ENCODE results near the gene AGMO. TPM values are rescaled to one million over a fixed set of nuclear protein-coding genes. Genes with fewer than 3 reads are reported as not detected.

AGMO gene
- total and polyA plus RNA-seq, 2 donors (not counting 1 experiment from before 2014, with no cell fraction given), result 0.06 TPM; not detected in 1

- Histone ChIP-seq H3K27ac (ENCODE audit: insufficient read depth, low read length) (no peak overlapping the region), H3K79me2 (ENCODE audit: control insufficient read depth, insufficient read depth, low read length) (no peaks in the 10 kb centered on the region), H3K36me3 (ENCODE audit: control insufficient read depth, insufficient read depth, low read length) (no peaks in the 10 kb centered on the region), H3K4me1 (ENCODE audit: control insufficient read depth, extremely low read depth, insufficient read depth, low read length) (no peaks in the 10 kb centered on the region), H3K4me2 (ENCODE audit: extremely low read depth, insufficient read depth, low read length) (no peak overlapping the region), H3K27me3 (ENCODE audit: control insufficient read depth, insufficient read depth, low read length) (no peaks in the 10 kb centered on the region), H3K9me3 (ENCODE audit: control insufficient read depth, insufficient read depth, low read depth, low read length) (no peaks in the 10 kb centered on the region), H4K20me1 (ENCODE audit: control insufficient read depth, extremely low read depth, insufficient read depth, low read length) (no peaks in the 10 kb centered on the region), H2AFZ (ENCODE audit: low read length) (no peak overlapping the region), H3K9ac (ENCODE audit: insufficient read depth, low read length) (no peak overlapping the region), H3K4me3 (replicated peaks in 1 of 4; ENCODE audit: control extremely low read depth in 1 of 4, insufficient read depth in 1 of 4, low read depth in 3 of 4, low read length in 4 of 4) (no peak overlapping the region)
- TF ChIP-seq EZH2 (IDR thresholded peaks at IDR 0.05; ENCODE audit: low read length, missing control alignments), result no peak
- DNase-seq (ENCODE audit: low read depth in 2 of 2), result no peak
These were observed 395.2 kb downstream of the AGMO start for GRCh38 chr7:15166620-15167019.

GRCh38 chr7:15159261-15159660 lies 402.6 kb downstream of the AGMO start:
- Histone ChIP-seq H3K27ac (ENCODE audit: insufficient read depth, low read length) (no peak overlapping the region), H3K27me3 (ENCODE audit: control insufficient read depth, insufficient read depth, low read length) (no peaks in the 10 kb centered on the region), H3K79me2 (ENCODE audit: control insufficient read depth, insufficient read depth, low read length) (no peaks in the 10 kb centered on the region), H3K4me2 (ENCODE audit: extremely low read depth, insufficient read depth, low read length) (no peak overlapping the region), H3K9me3 (ENCODE audit: control insufficient read depth, insufficient read depth, low read depth, low read length) (no peaks in the 10 kb centered on the region), H3K4me1 (ENCODE audit: control insufficient read depth, extremely low read depth, insufficient read depth, low read length) (no peaks in the 10 kb centered on the region), H3K9ac (ENCODE audit: insufficient read depth, low read length) (no peak overlapping the region), H2AFZ (ENCODE audit: low read length) (no peak overlapping the region), H3K36me3 (ENCODE audit: control insufficient read depth, insufficient read depth, low read length) (no peaks in the 10 kb centered on the region), H4K20me1 (ENCODE audit: control insufficient read depth, extremely low read depth, insufficient read depth, low read length) (no peaks in the 10 kb centered on the region), H3K4me3 (replicated peaks in 1 of 4; ENCODE audit: control extremely low read depth in 1 of 4, insufficient read depth in 1 of 4, low read depth in 3 of 4, low read length in 4 of 4) (no peak overlapping the region)
- no peak for TF ChIP-seq EZH2 (IDR thresholded peaks at IDR 0.05; ENCODE audit: low read length, missing control alignments)
- TF ChIP-seq CTCF (conservative IDR thresholded peaks at IDR 0.05 in 1 of 2, IDR thresholded peaks at IDR 0.05 in 1 of 2; ENCODE audit: low read depth in 1 of 2, low read length in 2 of 2), result no peak
- no peak for DNase-seq (ENCODE audit: low read depth in 2 of 2)

GRCh38 chr7:15158141-15158810 lies 403.5 kb downstream of the AGMO start:
- Histone ChIP-seq H3K9ac (ENCODE audit: insufficient read depth, low read length) (no peak overlapping the region), H3K36me3 (ENCODE audit: control insufficient read depth, insufficient read depth, low read length) (no peaks in the 10 kb centered on the region), H3K79me2 (ENCODE audit: control insufficient read depth, insufficient read depth, low read length) (no peaks in the 10 kb centered on the region), H2AFZ (ENCODE audit: low read length) (no peak overlapping the region), H3K9me3 (ENCODE audit: control insufficient read depth, insufficient read depth, low read depth, low read length) (no peaks in the 10 kb centered on the region), H3K27me3 (ENCODE audit: control insufficient read depth, insufficient read depth, low read length) (no peaks in the 10 kb centered on the region), H4K20me1 (ENCODE audit: control insufficient read depth, extremely low read depth, insufficient read depth, low read length) (no peaks in the 10 kb centered on the region), H3K27ac (ENCODE audit: insufficient read depth, low read length) (no peak overlapping the region), H3K4me1 (ENCODE audit: control insufficient read depth, extremely low read depth, insufficient read depth, low read length) (no peaks in the 10 kb centered on the region), H3K4me3 (replicated peaks in 1 of 4; ENCODE audit: control extremely low read depth in 1 of 4, insufficient read depth in 1 of 4, low read depth in 3 of 4, low read length in 4 of 4) (no peak overlapping the region), H3K4me2 (ENCODE audit: extremely low read depth, insufficient read depth, low read length) (no peak overlapping the region)
- no peak for DNase-seq (ENCODE audit: low read depth in 2 of 2)
- TF ChIP-seq EZH2 (IDR thresholded peaks at IDR 0.05; ENCODE audit: low read length, missing control alignments) (no peak), CTCF (conservative IDR thresholded peaks at IDR 0.05 in 1 of 2, IDR thresholded peaks at IDR 0.05 in 1 of 2; ENCODE audit: low read depth in 1 of 2, low read length in 2 of 2) (no peak)

Other genes starting within 250 kb of the AGMO start
- 0.50 and 1.5 TPM in 2 replicates for gene MEOX2, start 124.7 kb upstream of the AGMO start, total RNA-seq
- gene MEOX2, start 124.7 kb upstream of the AGMO start, polyA plus RNA-seq, result 0.28 and 3.3 TPM in 2 replicates